OCI-LY7 (cell line): ENCODE measurements around the gene SCGN.

Source experiments
- EZH2phosphoT487 ChIP-seq: fragments of 200-600 bp; sonication (generic); IDR thresholded peaks from 2 replicates; pipeline ENCODE4 v1.6.1; 2018; ENCODE audit warnings: low read depth, borderline replicate concordance, mild to moderate bottlenecking, mixed run types, antibody characterized with exemption, low read length, moderate library complexity, mixed read lengths
- TF ChIP-seq, protein P1 (sequence below): fragments of 200-600 bp; sonication (generic); conservative IDR thresholded peaks from 2 replicates; pipeline ENCODE4 v1.5.1; 2014; ENCODE audit warnings: mild to moderate bottlenecking, antibody characterized with exemption, low read length, moderate library complexity, mixed read lengths

DNA sequence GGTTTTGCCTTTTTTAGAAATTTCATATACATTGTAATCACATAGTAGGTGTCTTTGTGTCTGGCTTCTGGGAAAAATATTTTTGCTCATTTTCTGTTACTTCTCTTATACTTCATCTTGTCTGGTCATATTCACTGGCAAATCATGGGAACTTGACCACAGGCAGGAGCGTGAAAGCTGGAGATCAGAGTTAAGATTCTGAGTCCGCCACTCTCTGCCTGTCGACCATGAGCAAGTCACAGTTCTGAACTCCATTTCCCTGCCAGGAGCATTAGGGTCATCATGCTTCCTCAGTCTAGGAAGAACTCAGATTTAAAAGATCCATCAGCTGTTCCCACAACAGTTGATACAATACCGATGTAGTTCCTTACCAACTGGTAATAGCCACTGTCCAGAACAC is 12.4 kb upstream of the SCGN start:
- TF ChIP-seq, protein P1, sequence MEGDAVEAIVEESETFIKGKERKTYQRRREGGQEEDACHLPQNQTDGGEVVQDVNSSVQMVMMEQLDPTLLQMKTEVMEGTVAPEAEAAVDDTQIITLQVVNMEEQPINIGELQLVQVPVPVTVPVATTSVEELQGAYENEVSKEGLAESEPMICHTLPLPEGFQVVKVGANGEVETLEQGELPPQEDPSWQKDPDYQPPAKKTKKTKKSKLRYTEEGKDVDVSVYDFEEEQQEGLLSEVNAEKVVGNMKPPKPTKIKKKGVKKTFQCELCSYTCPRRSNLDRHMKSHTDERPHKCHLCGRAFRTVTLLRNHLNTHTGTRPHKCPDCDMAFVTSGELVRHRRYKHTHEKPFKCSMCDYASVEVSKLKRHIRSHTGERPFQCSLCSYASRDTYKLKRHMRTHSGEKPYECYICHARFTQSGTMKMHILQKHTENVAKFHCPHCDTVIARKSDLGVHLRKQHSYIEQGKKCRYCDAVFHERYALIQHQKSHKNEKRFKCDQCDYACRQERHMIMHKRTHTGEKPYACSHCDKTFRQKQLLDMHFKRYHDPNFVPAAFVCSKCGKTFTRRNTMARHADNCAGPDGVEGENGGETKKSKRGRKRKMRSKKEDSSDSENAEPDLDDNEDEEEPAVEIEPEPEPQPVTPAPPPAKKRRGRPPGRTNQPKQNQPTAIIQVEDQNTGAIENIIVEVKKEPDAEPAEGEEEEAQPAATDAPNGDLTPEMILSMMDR = no peak
- no peak for TF ChIP-seq EZH2phosphoT487
